HG03280 (cell line): ENCODE data around the gene CCDC74B.
"Not testable (repeated sequence)": the region's sequence is repeated elsewhere in the genome, so short reads cannot be mapped to it uniquely, and the experiment has no call there.

ENCODE experiments used
- ATAC-seq: cut with Tn5 transposase; IDR thresholded peaks from one replicate; pipeline ENCODE4 v1.9.1; 2021; ENCODE audit warnings: mild to moderate bottlenecking, moderate library complexity; ENCODE audit not compliant: unreplicated experiment

CCDC74B gene

GRCh38 chr2:130151145-130151512 lies 6.2 kb upstream of the CCDC74B start:
- not testable (repeated sequence) for ATAC-seq

GRCh38 chr2:130150181-130151144 lies 5.6 kb upstream of the CCDC74B start:
- no peak for ATAC-seq

- not testable (repeated sequence) for ATAC-seq
Measured at GRCh38 chr2:130148515-130148914, 3.6 kb upstream of the CCDC74B start.

- not testable (repeated sequence) for ATAC-seq
Measured at GRCh38 chr2:130143266-130144039, 1.5 kb downstream of the CCDC74B start.

- not testable (repeated sequence) for ATAC-seq
Measured at GRCh38 chr2:130142396-130143265, 2.3 kb downstream of the CCDC74B start.

GRCh38 chr2:130141645-130142370 lies 3.1 kb downstream of the CCDC74B start:
- not testable (repeated sequence) for ATAC-seq

- not testable (repeated sequence) for ATAC-seq
Measured at GRCh38 chr2:130141002-130141401, 3.9 kb downstream of the CCDC74B start.

GRCh38 chr2:130140516-130140915 lies 4.4 kb downstream of the CCDC74B start:
- ATAC-seq, result not testable (repeated sequence)

- not testable (repeated sequence) for ATAC-seq
Measured at GRCh38 chr2:130139331-130140280, 5.3 kb downstream of the CCDC74B start.

- not testable (repeated sequence) for ATAC-seq
Measured at GRCh38 chr2:130138841-130139251, 6.1 kb downstream of the CCDC74B start.

GRCh38 chr2:130138326-130138725 lies 6.6 kb downstream of the CCDC74B start:
- ATAC-seq, result not testable (repeated sequence)

- ATAC-seq, result not testable (repeated sequence)
Measured at GRCh38 chr2:130137118-130137517, 7.8 kb downstream of the CCDC74B start.

- not testable (repeated sequence) for ATAC-seq
Measured at GRCh38 chr2:130136546-130136945, 8.4 kb downstream of the CCDC74B start.

GRCh38 chr2:130135692-130136541 lies 9.0 kb downstream of the CCDC74B start:
- ATAC-seq, result no peak

- not testable (repeated sequence) for ATAC-seq
Measured at GRCh38 chr2:130129120-130129829, 15.6 kb downstream of the CCDC74B start, which contains the start of gene POTEF. Gene POTEF (minus strand): TSS chr2:130129222. CDS start chr2:130120515, 8,707 bp downstream.

- not testable (repeated sequence) for ATAC-seq
Measured at GRCh38 chr2:130128464-130128863, 16.4 kb downstream of the CCDC74B start.

- ATAC-seq, result not testable (repeated sequence)
Measured at GRCh38 chr2:130127726-130128125, 17.2 kb downstream of the CCDC74B start.
